GM18502 (cell line): ENCODE data around the gene CACNA1F.

ENCODE experiments used
- ATAC-seq: cut with Tn5 transposase; IDR thresholded peaks from one replicate; pipeline ENCODE4 v1.9.1; 2021; ENCODE audit warnings: mild to moderate bottlenecking; ENCODE audit not compliant: unreplicated experiment, poor library complexity

The CACNA1F gene

GRCh38 chrX:49160908-49161307, 72.2 kb downstream of the CACNA1F start:
- no peak for ATAC-seq

GRCh38 chrX:49157194-49157593, 75.9 kb downstream of the CACNA1F start:
- no peak for ATAC-seq

- peak; percentile 87 for ATAC-seq
Measured at GRCh38 chrX:49155900-49156837, 77.0 kb downstream of the CACNA1F start.

GRCh38 chrX:49155243-49155899, 77.8 kb downstream of the CACNA1F start:
- ATAC-seq: peak; percentile 27
